ENCODE data around the gene CAMK4.
"Not testable (repeated sequence)": the region's sequence is repeated elsewhere in the genome, so short reads cannot be mapped to it uniquely, and the experiment has no call there.

The CAMK4 gene

DNA sequence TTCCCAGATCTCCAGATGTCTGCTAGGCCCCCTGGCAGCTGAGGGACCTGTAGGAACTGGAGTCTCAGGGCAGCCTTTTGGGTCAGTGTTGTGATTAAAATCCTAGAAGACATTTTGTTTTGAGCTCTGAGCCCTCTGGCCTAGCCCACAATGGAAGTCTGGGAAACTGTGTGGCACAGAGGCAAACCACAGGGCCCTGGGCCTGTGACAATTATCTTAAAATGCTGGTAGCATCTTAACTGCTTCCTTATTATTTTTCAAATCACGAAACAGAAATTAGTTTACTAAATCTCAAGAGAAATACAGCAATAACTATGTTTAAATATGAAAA is 162.6 kb downstream of the CAMK4 start:
- DNase-seq, result no peak

DNA sequence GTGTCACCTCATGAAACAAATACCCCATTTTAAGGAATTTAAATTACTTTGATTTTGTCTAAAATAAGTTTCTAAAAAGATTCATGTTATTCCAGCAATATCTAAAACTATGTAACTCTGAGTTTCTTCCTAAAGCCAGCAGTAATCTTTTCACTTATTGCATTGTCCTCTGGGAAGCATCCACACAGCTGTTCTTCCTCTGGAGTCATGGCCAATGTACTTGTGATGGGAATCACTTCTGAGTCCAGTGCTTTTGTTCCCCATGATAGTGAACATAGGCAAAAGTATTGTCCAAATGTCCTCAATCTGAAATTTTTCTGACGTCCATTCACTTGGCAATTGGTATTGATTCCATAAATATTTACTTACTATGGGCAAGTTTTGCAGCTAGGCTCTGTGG is 163.2 kb downstream of the CAMK4 start:
- no peak for DNase-seq

GRCh38 chr5:111389390-111390082 is 165.4 kb downstream of the CAMK4 start:
- DNase-seq, result no peak

DNA sequence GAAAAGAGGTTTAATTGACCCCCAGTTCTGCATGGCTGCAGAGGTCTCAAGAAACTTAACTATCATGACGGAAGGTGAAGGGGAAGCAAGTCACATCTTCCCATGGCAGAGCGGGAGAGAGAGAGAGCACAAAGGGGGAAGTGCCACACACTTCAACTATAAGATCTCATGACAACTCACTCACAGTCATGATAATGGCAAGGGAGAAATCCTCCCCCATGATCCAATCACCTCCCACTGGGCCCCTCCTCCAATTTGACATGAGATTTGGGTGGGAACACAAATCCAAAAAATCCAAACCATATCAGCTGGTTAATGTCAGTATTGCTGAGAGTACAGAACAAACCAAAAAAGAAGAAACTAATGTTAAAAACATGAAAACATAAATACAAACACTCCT is 168.0 kb downstream of the CAMK4 start:
- DNase-seq, result no peak

DNA sequence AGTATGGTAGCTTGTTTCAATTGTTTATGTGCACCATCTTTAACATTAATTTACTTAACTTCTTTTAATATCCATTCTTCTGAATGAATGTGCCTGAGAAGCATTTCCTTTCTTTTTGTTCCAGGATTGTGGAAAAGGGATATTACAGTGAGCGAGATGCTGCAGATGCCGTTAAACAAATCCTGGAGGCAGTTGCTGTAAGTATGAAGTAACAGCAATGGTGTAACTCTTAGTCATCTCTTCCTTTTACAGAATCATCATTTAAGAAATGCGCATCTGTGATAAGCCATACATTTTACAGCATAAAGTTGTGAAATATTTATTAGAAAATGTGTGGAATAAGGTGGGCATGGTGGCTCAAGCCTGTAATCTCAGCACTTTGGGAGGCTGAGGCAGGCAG is 170.4 kb downstream of the CAMK4 start:
- no peak for DNase-seq

- no peak for DNase-seq
Observed at GRCh38 chr5:111398013-111398412, 173.8 kb downstream of the CAMK4 start.

DNA sequence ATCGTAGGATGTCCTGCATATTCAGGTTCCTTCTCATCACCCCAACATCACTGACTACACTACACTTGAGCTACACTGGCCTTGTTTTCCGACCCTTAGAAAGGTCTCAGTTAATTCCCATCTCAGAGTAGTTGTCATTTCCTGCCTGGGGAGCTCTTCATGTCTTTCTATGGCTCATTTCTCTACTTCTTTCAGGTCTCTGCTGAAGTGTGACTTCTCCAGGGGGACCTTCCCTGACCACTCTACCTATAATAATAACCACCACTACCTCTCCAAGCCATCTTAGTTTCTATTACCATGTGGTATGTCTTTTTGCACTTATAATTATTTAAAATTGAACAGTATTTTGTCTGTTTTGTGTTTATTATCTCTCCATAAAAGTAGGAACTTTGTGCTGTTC is 174.9 kb downstream of the CAMK4 start:
- DNase-seq, result no peak

GRCh38 chr5:111401906-111402305 is 177.7 kb downstream of the CAMK4 start:
- no peak for DNase-seq

- DNase-seq, result no peak
Observed at GRCh38 chr5:111404270-111404769, 180.1 kb downstream of the CAMK4 start.

GRCh38 chr5:111407562-111407961 is 183.4 kb downstream of the CAMK4 start:
- no peak for DNase-seq

DNA sequence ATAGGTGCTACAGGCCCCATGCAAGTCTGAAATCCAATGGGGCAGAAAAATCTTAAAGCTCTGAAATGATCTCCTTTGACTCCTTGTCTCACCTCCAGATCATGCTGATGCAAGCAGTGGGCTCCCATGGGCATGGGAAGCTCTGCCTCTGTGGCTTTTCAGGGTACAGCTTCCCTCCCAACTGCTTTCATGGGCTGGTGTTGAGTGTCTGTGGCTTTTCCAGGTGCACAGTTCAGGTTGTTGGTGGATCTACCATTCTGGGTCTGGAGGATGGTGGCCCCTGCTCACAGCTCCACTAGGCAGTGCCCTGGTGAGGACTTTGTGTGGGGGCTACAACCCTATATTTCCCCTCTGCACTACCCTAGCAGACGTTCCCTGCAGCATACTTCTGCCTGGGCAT is 184.6 kb downstream of the CAMK4 start:
- DNase-seq, result no peak

DNA sequence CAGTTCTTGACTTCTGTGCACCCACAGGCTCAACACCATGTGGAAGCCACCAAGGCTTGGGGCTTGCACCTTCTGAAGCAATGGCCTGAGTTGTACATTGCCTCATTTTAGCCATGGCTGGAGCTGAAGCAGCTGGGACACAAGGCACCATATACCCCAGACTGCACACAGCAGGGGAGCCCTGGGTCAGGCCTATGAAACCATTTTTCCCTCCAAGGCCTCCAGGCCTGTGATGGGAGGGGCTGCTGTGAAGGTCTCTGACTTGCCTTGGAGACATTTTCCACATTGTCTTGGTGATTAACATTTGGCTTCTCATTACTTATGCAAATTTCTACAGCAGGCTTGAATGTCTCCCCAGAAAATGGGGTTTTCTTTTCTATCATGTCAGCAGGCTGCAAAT is 185.1 kb downstream of the CAMK4 start:
- DNase-seq, result not testable (repeated sequence)

DNA sequence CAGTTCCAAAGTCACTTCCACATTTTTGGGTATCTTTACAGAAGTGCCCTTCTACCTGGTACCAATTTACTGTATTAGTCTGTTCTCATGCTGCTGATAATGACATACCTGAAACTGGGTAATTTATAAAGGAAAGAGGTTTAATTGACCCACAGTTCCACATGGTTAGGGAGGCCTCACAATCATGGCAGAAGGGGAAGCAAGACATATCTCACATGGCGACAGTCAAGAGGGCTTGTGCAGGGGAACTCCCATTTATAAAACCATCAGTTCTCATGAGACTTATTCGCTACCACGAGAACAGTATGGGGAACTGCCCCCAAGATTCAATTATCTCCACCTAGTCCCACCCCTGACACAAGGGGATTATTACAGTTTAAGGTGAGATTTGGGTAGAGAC is 185.9 kb downstream of the CAMK4 start:
- DNase-seq, result not testable (repeated sequence)

- no peak for DNase-seq
Observed at GRCh38 chr5:111411301-111411700, 187.1 kb downstream of the CAMK4 start.

- no peak for DNase-seq
Observed at GRCh38 chr5:111412593-111412992, 188.4 kb downstream of the CAMK4 start.

DNA sequence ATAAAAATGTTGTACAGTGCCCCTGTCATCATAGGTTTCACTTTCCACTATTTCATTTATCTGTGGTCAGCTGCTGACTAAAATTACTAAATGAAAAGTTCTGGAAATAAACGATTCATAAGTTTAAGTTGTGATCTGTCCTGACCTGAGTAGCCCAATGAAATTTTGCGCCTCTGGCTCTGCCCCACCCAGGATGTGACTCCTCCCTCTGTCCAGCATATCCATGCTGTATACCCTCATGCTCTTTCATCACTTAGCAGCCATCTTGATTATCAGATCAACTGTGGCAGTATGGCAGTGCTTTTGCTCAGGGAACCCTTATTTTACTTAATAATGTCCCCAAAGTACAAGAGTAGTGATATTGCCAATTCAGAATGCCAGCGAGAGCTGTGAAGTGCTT is 190.9 kb downstream of the CAMK4 start:
- peak in 1 of 2 donors; percentile 4 for DNase-seq

DNA sequence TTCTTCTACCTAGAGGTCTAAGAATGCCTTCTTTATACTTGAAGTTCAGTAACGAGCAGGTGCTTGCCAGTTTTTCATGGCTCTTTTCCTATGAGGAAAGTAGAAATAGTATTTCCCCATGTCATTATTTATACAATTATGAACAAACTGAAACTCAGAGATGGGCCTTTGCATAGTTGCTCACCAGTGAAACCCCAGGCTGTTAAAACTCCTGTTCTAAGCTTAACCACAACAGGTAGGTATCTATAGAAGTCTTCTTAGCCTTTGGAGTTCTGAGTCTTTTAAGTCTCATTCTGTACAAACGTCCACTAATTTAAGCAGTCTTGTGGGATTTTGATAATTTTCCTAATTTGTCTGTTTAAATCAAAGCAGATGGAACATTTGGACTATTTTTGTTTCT is 198.1 kb downstream of the CAMK4 start:
- DNase-seq, result no peak

DNA sequence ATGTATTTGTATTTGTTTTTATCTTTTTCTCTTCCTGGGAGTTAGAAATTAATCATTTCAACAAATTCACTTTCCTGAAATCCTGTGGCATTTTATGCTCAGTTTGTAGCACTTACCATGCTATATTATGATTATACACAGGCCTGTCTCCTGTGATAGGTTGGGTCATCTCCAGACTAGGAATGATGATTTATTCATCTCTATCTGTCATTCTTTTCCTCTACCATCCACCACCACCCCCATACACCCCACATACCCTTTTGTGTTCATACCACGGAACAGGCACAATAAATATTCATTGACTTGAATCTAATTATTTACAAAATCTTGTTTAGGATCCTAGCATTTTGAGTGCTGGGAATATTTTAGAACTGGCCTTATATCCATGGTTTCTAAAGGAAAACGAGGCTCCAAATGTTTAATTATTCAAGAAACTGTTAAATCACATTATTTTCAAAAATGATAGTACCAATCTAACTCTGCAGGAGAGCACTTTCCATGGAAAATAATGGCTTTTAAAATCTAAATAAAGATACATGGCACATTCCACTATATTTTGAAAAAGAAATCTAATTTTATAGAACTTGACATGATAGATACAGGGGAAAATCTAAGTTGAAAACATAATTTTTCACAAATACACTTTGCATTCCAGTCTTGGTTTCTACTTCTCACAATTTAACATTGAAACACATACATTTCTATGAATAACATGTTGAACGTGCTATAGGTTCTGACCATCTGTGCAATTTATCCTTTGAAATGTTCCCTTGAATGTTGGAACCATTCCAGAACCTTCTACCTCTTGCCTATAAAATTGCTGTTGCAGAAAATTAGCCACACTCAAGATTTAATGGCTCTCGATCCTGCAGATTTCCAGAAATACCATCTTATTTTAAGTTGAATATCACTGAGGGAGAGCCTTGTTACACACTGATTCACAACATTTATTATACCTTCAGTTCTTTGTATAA is 198.8 kb downstream of the CAMK4 start:
- DNase-seq, result no peak

- no peak for DNase-seq
Observed at GRCh38 chr5:111425205-111425604, 201.0 kb downstream of the CAMK4 start.

DNA sequence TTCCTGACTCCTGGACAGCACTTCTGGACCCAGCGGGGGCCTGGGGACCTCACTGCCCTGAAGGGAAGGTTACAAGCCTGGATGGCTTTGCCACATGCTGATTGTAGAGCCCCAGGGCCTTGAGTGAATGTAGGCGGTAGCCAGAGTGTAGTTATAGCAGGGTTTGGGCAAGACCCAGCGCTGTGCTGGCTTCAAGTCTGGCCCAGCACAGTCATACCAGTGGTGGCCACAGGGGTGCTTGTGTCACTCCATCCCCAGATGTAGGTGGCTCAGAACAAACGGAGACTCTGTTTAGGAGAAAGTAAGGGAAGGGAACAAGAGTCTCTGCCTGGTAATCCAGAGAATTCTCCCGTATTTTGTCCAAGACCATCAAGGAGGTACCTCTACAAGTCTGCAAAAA is 203.6 kb downstream of the CAMK4 start:
- no peak for DNase-seq

GRCh38 chr5:111432883-111433536 is 208.8 kb downstream of the CAMK4 start:
- no peak for DNase-seq

DNA sequence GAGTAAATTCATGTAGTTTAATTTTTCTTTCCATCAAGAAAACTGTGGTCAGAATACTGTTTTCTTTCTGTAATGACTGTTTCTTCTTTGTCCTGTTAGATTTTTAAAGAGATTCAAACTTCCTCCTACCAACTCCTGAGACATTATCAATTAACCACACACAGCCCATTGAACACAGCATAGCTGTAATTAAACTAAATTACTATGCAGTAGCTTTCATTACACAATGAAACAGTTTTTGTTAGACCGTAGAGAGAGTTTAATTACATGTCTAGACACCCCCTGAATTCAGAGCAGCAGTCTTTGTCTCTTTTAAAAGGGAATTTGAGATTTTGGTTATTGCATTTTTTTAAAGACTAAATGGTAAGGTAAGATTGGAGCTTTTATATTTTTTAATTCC is 210.6 kb downstream of the CAMK4 start:
- DNase-seq, result no peak

DNA sequence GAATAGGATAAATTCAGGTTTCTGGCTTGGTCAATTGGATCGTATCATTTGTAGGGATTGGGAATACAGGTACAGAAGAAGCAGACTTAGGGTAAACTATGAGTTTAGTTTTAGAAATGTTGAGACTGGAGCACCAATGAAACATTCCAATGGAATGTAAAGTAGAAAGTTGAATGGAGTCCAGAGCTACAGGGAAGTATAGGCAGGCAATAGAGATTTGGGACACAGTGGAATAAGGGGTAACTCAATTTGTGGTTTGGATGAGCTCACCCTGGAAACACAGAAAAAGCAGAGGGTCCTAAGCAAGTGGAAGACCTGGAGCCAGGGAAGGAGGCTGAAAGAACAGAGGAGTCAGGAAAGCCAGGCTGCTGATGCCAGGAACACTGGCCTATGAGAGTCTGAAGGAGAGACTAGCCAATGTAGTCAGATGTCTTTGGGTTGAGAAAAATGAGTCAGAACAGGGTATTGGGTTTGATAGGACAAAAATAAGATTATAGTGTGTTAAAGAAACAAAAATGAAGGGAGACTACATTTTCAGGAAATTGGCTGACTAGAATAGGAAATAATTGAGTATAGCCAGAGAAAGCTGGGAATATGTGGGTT is 215.4 kb downstream of the CAMK4 start:
- DNase-seq, result no peak
